Measurements from ENCODE around the gene TIE1. TPM values are rescaled to one million over a fixed set of nuclear protein-coding genes. Genes with fewer than 3 reads are reported as not detected.

Gene TIE1
- total RNA-seq, 4 donors from 2014 or later: 15.9 to 27.9 (median 20.7) TPM

GRCh38 chr1:43334453-43335205 lies 33.8 kb downstream of the TIE1 start:
- Histone ChIP-seq H3K4me3 (no peak overlapping the region), H3K4me1 (peaks cover 0 to 4% of the 10 kb centered on the region in 2 donors), H3K36me3 (no peaks in the 10 kb centered on the region), H3K27ac (no peak overlapping the region), H3K27me3 (no peaks in the 10 kb centered on the region), H3K9me3 (no peaks in the 10 kb centered on the region)
- intact Hi-C loops (cut with DNase I; ENCODE audit: low total_unique reads) (no loop called here), in situ Hi-C loops (cut with MboI; ENCODE audit: low sequenced_read_pairs in 4 of 4) (no loop called here)
- ATAC-seq (no peak), DNase-seq (no peak)
- no peak for TF ChIP-seq POLR2A (IDR thresholded peaks at IDR 0.05)
- no peak for TF ChIP-seq CTCF (IDR thresholded peaks at IDR 0.05 in 4 of 5, conservative IDR thresholded peaks at IDR 0.05 in 1 of 5)

GRCh38 chr1:43337588-43337987 lies 36.8 kb downstream of the TIE1 start, which contains the start of gene MPL:
Gene MPL, plus strand, starts transcription at chr1:43337818. Its CDS starts 31 bp downstream, at chr1:43337849.
- in situ Hi-C loops (cut with MboI; ENCODE audit: low sequenced_read_pairs in 4 of 4): no loop called here
- DNase-seq (no peak), ATAC-seq (no peak)
- no peak within 1 kb of the TSS for H3K4me3 ChIP-seq
- intact Hi-C loops (cut with DNase I; ENCODE audit: low total_unique reads): no loop called here
- H3K9me3 ChIP-seq: no peaks in the 10 kb centered on the region
- no peak for TF ChIP-seq CTCF (IDR thresholded peaks at IDR 0.05 in 4 of 5, conservative IDR thresholded peaks at IDR 0.05 in 1 of 5)
- TF ChIP-seq POLR2A (IDR thresholded peaks at IDR 0.05): no peak
- H3K4me1 ChIP-seq: no peaks in the 10 kb centered on the region
- H3K27me3 ChIP-seq: no peaks in the 10 kb centered on the region
- no peaks in the 10 kb centered on the region for H3K36me3 ChIP-seq
- no peak within 1 kb of the TSS for H3K27ac ChIP-seq

- Histone ChIP-seq H3K27me3 (no peaks in the 10 kb centered on the region), H3K4me1 (no peaks in the 10 kb centered on the region), H3K9me3 (no peaks in the 10 kb centered on the region), H3K4me3 (no peak overlapping the region), H3K36me3 (no peaks in the 10 kb centered on the region), H3K27ac (no peak overlapping the region)
- ATAC-seq (no peak), DNase-seq (no peak)
- no peak for TF ChIP-seq CTCF (IDR thresholded peaks at IDR 0.05 in 4 of 5, conservative IDR thresholded peaks at IDR 0.05 in 1 of 5)
- TF ChIP-seq POLR2A (IDR thresholded peaks at IDR 0.05): no peak
- intact Hi-C loops (cut with DNase I; ENCODE audit: low total_unique reads): no loop called here
- in situ Hi-C loops (cut with MboI; ENCODE audit: low sequenced_read_pairs in 4 of 4): no loop called here
These were observed 37.2 kb downstream of the TIE1 start for GRCh38 chr1:43338001-43338400.

DNA sequence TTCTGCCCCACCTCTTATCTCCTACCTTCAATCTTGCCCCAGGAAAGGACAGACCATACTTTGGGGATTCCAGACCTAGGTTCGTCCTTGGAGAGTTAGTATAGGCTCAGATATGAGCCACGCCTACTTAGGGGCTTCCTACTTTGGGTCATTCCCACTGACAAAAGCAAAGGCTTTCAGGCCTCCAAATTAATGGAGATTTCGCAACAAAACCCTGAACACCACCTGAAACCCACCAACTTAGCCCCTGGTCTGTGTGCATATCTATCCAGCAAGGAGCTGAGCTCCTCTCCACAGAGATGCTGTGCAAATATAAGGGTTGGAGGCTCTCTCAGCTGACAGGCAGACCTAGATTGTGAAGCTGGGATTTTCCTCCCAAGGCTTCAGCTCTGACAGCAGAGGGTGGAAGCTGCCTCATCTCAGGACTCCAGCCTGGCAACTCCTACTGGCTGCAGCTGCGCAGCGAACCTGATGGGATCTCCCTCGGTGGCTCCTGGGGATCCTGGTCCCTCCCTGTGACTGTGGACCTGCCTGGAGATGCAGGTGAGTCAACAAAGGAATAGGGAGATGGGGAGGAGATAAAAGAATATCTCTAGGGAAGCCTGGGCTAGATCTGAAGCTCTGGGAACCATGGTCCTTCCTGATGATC lies 38.9 kb downstream of the TIE1 start:
- Histone ChIP-seq H3K4me3 (no peak overlapping the region), H3K27me3 (no peaks in the 10 kb centered on the region), H3K4me1 (peaks cover 5 to 6% of the 10 kb centered on the region in 2 donors), H3K9me3 (no peaks in the 10 kb centered on the region), H3K27ac (no peak overlapping the region), H3K36me3 (no peaks in the 10 kb centered on the region)
- TF ChIP-seq POLR2A (IDR thresholded peaks at IDR 0.05) (no peak), CTCF (IDR thresholded peaks at IDR 0.05 in 4 of 5, conservative IDR thresholded peaks at IDR 0.05 in 1 of 5) (no peak)
- in situ Hi-C loops (cut with MboI; ENCODE audit: low sequenced_read_pairs in 4 of 4) (no loop called here), intact Hi-C loops (cut with DNase I; ENCODE audit: low total_unique reads) (no loop called here)
- DNase-seq (no peak), ATAC-seq (no peak)
